Measurements from ENCODE around the gene TRIM56. TPM values are rescaled to one million over a fixed set of nuclear protein-coding genes. Genes with fewer than 3 reads are reported as not detected.

Gene TRIM56
- total and polyA plus RNA-seq, 2 donors from 2014 or later = 6.9 to 54.5 TPM

GRCh38 chr7:101113836-101114235, 28.6 kb downstream of the TRIM56 start:
- Histone ChIP-seq H3K4me3 (ENCODE audit: low read length in 3 of 3) (no peak overlapping the region), H3K4me1 (ENCODE audit: control insufficient read depth in 2 of 3, insufficient read depth in 2 of 3, low read depth in 1 of 3, low read length in 3 of 3) (peaks cover 0 to 6% (median 0%) of the 10 kb centered on the region in 3 donors), H3K9me3 (ENCODE audit: control insufficient read depth in 2 of 3, insufficient read depth in 1 of 3, low read length in 3 of 3) (no peaks in the 10 kb centered on the region), H3K9ac (ENCODE audit: low read length in 3 of 3) (no peak overlapping the region), H3K36me3 (ENCODE audit: control insufficient read depth in 2 of 3, insufficient read depth in 3 of 3, low read length in 3 of 3) (no peaks in the 10 kb centered on the region), H3K27ac (ENCODE audit: low read depth in 2 of 2, low read length in 2 of 2) (no peak overlapping the region), H3K27me3 (ENCODE audit: control insufficient read depth, insufficient read depth, low read length) (no peaks in the 10 kb centered on the region)
- FAIRE-seq = no peak
- no peak for TF ChIP-seq CTCF (IDR thresholded peaks at IDR 0.05; ENCODE audit: borderline replicate concordance, extremely low read depth, insufficient read depth)
- intact Hi-C loops (cut with DNase I) = no loop called here
- DNase-seq = no peak

GRCh38 chr7:101114492-101114891, 29.2 kb downstream of the TRIM56 start:
- Histone ChIP-seq H3K27ac (ENCODE audit: low read depth in 2 of 2, low read length in 2 of 2) (no peak overlapping the region), H3K9ac (ENCODE audit: low read length in 3 of 3) (no peak overlapping the region), H3K4me1 (ENCODE audit: control insufficient read depth in 2 of 3, insufficient read depth in 2 of 3, low read depth in 1 of 3, low read length in 3 of 3) (peaks cover 0 to 3% (median 0%) of the 10 kb centered on the region in 3 donors), H3K27me3 (ENCODE audit: control insufficient read depth, insufficient read depth, low read length) (no peaks in the 10 kb centered on the region), H3K4me3 (ENCODE audit: low read length in 3 of 3) (no peak overlapping the region), H3K36me3 (ENCODE audit: control insufficient read depth in 2 of 3, insufficient read depth in 3 of 3, low read length in 3 of 3) (no peaks in the 10 kb centered on the region), H3K9me3 (ENCODE audit: control insufficient read depth in 2 of 3, insufficient read depth in 1 of 3, low read length in 3 of 3) (no peaks in the 10 kb centered on the region)
- intact Hi-C loops (cut with DNase I) = no loop called here
- DNase-seq (no peak), FAIRE-seq (no peak)
- TF ChIP-seq CTCF (IDR thresholded peaks at IDR 0.05; ENCODE audit: borderline replicate concordance, extremely low read depth, insufficient read depth) = no peak

- Histone ChIP-seq H3K9ac (ENCODE audit: low read length in 3 of 3) (no peak overlapping the region), H3K4me1 (ENCODE audit: control insufficient read depth in 2 of 3, insufficient read depth in 2 of 3, low read depth in 1 of 3, low read length in 3 of 3) (peaks cover 0 to 3% (median 0%) of the 10 kb centered on the region in 3 donors), H3K36me3 (ENCODE audit: control insufficient read depth in 2 of 3, insufficient read depth in 3 of 3, low read length in 3 of 3) (no peaks in the 10 kb centered on the region), H3K9me3 (ENCODE audit: control insufficient read depth in 2 of 3, insufficient read depth in 1 of 3, low read length in 3 of 3) (no peaks in the 10 kb centered on the region), H3K27me3 (ENCODE audit: control insufficient read depth, insufficient read depth, low read length) (no peaks in the 10 kb centered on the region), H3K4me3 (ENCODE audit: low read length in 3 of 3) (no peak overlapping the region), H3K27ac (ENCODE audit: low read depth in 2 of 2, low read length in 2 of 2) (no peak overlapping the region)
- no peak for FAIRE-seq
- no peak for DNase-seq
- intact Hi-C loops (cut with DNase I) = no loop called here
- no peak for TF ChIP-seq CTCF (IDR thresholded peaks at IDR 0.05; ENCODE audit: borderline replicate concordance, extremely low read depth, insufficient read depth)
Observed at GRCh38 chr7:101115215-101115614, 29.9 kb downstream of the TRIM56 start.

GRCh38 chr7:101116898-101117297, 31.6 kb downstream of the TRIM56 start:
- H3K27ac ChIP-seq (ENCODE audit: low read depth in 2 of 2, low read length in 2 of 2) = no peak overlapping the region

More at GRCh38 chr7:101116898-101117297, 31.6 kb downstream of the TRIM56 start:
- H3K9ac ChIP-seq (ENCODE audit: low read length in 3 of 3) = no peak overlapping the region
- no peaks in the 10 kb centered on the region for H3K9me3 ChIP-seq (ENCODE audit: control insufficient read depth in 2 of 3, insufficient read depth in 1 of 3, low read length in 3 of 3)
- FAIRE-seq = no peak
- H3K36me3 ChIP-seq (ENCODE audit: control insufficient read depth in 2 of 3, insufficient read depth in 3 of 3, low read length in 3 of 3) = no peaks in the 10 kb centered on the region
- intact Hi-C loops (cut with DNase I) = no loop called here
- H3K4me1 ChIP-seq (ENCODE audit: control insufficient read depth in 2 of 3, insufficient read depth in 2 of 3, low read depth in 1 of 3, low read length in 3 of 3) = peaks cover 0 to 1% (median 0%) of the 10 kb centered on the region in 3 donors
- no peak for TF ChIP-seq CTCF (IDR thresholded peaks at IDR 0.05; ENCODE audit: borderline replicate concordance, extremely low read depth, insufficient read depth)
- DNase-seq = no peak
- no peak overlapping the region for H3K4me3 ChIP-seq (ENCODE audit: low read length in 3 of 3)
- no peaks in the 10 kb centered on the region for H3K27me3 ChIP-seq (ENCODE audit: control insufficient read depth, insufficient read depth, low read length)
